ENCODE measurements around the gene SLC24A4.
"Not testable (repeated sequence)": the region's sequence is repeated elsewhere in the genome, so short reads cannot be mapped to it uniquely, and the experiment has no call there.

SLC24A4 gene

GRCh38 chr14:92527721-92528120, 204.8 kb downstream of the SLC24A4 start:
- DNase-seq = no peak

DNA sequence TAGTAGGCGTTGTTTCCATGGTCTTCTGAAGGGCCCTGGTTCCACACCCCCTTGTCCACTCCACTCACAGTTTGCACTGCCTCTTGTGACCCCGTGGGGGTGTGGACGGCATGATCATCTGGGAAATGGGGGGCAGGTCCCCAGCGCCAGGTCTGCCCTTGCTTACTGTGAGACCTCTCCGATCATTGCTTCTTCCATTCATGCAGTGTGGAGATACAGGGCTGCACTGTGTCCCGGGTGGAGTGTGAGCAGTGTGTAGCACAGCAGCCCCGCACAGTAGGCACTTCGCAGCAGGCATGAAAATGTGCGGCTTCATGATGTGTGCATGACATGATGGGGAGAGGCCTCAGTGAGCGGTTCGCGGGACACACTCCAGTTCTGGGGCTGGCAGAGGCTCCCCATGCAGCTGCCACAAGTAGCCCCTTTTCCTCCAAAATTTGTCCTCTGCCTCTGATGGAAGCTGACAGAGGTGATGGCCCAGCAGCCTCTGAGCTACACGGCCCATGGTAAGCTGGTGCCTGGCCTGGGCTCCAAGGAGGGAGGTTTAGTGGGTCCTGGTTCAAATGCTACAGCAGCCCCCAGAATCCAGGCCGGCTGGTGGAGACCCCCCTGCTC, 205.6 kb downstream of the SLC24A4 start:
- no peak for DNase-seq

DNA sequence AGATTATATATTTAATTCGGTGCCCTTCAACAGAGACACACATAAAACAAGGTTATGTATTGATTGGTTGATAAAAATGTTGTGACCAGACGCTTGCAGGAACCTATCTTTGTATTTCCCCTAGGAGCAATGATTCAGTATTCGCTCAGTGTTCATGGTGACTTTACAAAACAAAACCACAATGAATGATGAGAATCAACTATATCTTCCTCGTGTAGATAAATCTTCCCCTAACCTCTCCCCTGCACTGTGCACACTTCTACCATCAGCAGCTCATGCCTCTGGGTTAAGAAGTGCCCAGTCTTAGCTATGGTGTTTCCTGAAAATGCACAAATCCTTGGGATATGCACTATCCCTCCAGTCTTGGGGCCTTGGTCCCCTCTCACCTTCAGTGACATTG, 206.9 kb downstream of the SLC24A4 start:
- no peak for DNase-seq

- DNase-seq = peak; percentile 79 to 83
Measured at GRCh38 chr14:92531106-92531873, 208.3 kb downstream of the SLC24A4 start.

- DNase-seq = peak in 1 of 2 experiments; percentile 19
Measured at GRCh38 chr14:92532490-92533163, 209.7 kb downstream of the SLC24A4 start.

- no peak for DNase-seq
Measured at GRCh38 chr14:92534932-92535643, 212.1 kb downstream of the SLC24A4 start.

GRCh38 chr14:92536231-92536630, 213.3 kb downstream of the SLC24A4 start:
- not testable (repeated sequence) for DNase-seq

DNA sequence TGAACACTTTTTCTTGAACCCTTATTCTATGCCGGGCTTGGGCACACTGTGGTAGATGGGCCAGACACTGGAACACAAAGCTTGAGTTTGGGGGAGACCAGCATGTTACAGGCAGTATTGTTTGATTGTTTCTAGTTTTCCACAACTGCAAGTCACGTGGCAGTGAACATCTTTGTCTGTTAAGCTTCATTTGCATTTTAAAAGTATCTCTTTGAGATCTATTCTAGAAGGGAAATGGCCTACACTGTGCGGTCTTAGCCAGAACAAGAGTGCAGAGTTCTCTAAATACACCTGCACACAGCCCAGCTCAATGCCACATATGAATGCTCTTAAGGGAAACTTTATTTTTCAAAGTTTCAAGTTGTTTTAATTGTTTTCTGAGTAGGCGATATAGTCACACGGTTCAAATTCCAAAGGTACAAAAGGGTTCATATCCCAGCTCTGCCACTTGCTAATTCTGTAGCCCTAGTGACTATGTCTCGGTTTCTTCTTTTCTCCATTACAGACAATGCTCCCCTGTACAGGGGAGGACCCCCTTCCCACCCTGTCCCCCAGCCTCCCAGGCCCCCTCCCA, 215.5 kb downstream of the SLC24A4 start:
- DNase-seq = no peak

DNA sequence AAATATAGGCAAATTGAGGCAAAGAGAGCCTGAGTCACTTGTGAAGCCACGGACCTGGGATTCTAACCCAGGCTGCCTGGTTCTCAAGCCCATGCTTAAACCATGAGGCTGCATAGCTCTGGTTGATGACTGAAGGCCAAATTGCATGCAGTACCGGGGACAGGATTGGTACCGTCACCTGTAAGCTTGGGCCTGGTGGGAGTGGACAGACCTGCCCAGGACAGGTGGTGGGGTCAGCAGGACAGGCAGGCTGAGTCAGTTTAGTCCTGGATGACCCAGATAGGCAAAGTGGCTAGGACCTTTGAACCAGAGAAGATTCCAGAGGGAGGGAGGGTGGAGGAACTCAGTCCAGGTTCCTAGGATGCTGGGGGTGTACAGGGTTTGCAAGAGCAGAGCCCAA, 216.5 kb downstream of the SLC24A4 start:
- no peak for DNase-seq

GRCh38 chr14:92539875-92540274, 216.9 kb downstream of the SLC24A4 start:
- no peak for DNase-seq

DNA sequence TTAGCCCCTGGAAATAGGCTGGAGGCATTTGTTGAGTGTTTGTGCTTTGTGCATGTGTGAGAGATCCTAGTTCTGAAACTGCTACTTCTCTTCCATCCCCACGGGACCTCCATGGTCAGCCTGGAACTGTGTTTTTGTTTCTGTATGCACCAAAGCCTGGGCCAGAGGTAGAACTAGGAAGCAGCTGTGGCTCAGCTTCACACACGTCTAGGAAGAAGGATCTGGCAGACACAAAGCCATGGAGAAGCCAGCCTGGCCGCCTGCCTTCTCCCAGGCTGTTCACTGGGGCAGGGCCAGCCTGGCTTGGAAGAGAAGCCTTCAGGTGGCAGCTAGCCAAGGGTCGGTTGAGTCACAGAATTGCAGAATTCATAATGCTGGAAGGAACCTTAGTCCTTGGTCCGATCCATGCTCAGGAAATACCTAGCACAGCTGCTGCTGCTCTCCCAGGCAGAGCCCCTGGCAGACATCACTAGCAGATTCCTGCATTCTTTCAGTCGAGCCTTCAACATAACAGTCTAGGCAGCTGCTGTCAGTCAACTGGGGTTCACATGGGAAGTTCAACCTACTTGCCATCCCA, 217.6 kb downstream of the SLC24A4 start:
- no peak for DNase-seq

DNA sequence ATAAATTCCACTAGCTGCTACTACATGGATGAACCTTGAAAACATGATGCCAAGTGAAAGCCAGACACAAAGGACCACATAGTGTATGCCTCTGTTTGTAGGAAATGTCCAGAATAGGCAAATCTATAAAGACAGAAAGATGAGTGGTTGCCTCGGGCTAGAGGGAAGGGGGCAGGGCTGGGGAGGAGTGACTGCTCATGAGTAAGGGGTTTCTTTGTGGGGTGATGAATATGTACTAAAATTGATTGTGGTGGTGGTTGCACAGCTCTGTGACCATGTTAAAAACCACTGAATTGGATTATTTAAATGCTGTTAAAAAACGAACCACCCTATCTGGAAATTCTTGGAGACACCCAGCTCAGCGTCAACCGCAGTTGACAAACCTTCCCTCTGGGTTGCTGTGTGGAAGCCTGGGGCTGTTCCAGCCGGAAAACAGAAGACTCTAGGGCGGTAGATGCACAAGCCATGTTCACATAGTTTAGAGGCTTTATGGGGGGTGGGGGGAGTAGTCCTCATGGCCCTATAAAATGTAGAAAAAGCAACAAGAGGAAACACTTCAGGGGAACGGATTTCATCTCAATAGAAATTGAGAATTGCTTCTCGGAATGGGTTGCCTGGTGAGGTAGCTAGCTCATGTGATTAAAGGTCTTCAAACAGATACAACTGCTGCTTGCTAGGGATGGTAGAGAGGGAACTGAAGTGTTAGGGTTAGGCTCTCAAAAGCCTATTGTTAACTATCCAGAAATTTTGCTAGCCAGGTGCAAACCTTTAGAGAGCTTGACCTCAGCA, 220.0 kb downstream of the SLC24A4 start:
- no peak for DNase-seq

DNA sequence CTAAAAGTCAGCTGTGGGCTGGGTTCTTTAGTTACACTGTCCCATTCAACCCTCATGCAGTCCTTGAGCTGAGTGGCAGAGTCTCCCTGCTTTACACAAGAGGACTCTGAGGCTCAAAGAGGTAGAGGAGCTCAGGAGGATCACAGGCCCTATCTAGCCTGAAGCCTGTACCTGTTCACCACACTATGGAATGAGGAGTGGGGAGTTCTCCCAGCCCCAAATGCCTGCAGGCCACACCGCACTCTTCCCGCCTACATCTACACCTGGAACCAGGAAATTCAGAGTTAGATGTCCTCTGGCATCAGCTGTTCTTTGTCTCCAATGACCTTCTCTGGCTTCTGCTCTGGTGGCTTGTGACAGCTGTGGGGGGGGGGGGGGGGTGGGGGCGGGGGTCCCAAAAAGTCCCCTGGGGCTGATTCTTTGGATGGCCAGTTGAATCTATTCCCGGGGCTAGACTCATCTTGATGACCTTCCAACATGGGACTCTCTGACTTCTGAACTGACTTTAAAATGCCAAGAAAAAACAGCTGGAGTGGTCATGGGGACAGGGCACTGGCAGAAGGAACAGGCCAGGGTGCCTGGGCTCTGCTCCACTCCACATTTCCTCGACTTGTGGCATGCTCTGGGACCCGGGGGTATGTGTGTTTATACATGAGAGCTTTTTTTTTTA, 221.2 kb downstream of the SLC24A4 start:
- no peak for DNase-seq

GRCh38 chr14:92546347-92547053, 223.5 kb downstream of the SLC24A4 start:
- DNase-seq = no peak

GRCh38 chr14:92549105-92549858, 226.3 kb downstream of the SLC24A4 start:
- DNase-seq = no peak

GRCh38 chr14:92549859-92550230, 226.9 kb downstream of the SLC24A4 start:
- no peak for DNase-seq

Data from activated T-cell treated with anti-CD3 and anti-CD28 coated beads, Interleukin-2, amount 50 U/mL, for 48 hours (primary cell).